GM12872 (cell line): ENCODE measurements around the gene EFCAB6.

Experiments used
- TF ChIP-seq, protein P1 (sequence below): IDR thresholded peaks from 3 replicates; pipeline ENCODE4 v1.5.1; 2011; ENCODE audit warnings: low read depth, mild to moderate bottlenecking, low read length, moderate library complexity; ENCODE audit not compliant: insufficient read depth

EFCAB6 gene

GRCh38 chr22:43562843-43563242 is 249.3 kb downstream of the EFCAB6 start:
- TF ChIP-seq, protein P1, sequence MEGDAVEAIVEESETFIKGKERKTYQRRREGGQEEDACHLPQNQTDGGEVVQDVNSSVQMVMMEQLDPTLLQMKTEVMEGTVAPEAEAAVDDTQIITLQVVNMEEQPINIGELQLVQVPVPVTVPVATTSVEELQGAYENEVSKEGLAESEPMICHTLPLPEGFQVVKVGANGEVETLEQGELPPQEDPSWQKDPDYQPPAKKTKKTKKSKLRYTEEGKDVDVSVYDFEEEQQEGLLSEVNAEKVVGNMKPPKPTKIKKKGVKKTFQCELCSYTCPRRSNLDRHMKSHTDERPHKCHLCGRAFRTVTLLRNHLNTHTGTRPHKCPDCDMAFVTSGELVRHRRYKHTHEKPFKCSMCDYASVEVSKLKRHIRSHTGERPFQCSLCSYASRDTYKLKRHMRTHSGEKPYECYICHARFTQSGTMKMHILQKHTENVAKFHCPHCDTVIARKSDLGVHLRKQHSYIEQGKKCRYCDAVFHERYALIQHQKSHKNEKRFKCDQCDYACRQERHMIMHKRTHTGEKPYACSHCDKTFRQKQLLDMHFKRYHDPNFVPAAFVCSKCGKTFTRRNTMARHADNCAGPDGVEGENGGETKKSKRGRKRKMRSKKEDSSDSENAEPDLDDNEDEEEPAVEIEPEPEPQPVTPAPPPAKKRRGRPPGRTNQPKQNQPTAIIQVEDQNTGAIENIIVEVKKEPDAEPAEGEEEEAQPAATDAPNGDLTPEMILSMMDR: no peak

DNA sequence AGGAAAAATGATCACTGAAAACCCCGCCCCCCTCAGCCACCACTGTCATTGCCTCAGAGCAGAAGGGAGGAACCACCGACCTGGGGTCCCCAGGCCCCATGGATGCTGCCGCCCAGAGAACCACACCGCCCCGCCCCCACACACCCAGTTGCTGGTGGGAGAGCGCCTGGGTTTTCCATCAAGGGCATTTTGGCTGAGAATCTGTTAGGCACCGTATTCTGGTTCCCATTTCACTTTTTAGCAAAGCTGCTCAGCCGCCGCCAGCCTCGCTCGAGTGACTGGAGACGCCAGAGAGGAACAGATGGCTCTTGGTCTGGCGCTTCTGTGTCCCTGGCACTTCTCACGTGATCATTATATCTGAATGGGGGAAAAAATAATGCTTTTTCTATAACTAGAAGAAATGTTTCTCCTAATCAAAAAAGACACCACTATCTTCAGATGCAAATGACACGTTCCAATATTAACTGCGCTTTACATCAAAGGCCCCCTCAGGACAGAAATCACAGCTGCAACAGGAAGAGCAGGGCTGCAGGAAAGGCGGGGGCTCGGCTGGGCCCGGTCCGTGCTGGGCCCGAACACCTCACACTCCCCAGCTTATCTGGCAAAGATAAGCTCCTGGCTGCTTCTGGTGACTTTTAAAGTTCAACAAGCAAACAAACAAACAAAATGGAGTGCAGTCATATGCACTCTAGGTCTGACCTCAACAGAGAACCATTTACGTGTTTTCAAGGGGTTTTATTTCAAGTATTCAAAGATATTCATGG is 250.5 kb downstream of the EFCAB6 start:
- TF ChIP-seq, protein P1: no peak

- TF ChIP-seq, protein P1: no peak
These were observed 251.5 kb downstream of the EFCAB6 start for GRCh38 chr22:43560651-43561050.

DNA sequence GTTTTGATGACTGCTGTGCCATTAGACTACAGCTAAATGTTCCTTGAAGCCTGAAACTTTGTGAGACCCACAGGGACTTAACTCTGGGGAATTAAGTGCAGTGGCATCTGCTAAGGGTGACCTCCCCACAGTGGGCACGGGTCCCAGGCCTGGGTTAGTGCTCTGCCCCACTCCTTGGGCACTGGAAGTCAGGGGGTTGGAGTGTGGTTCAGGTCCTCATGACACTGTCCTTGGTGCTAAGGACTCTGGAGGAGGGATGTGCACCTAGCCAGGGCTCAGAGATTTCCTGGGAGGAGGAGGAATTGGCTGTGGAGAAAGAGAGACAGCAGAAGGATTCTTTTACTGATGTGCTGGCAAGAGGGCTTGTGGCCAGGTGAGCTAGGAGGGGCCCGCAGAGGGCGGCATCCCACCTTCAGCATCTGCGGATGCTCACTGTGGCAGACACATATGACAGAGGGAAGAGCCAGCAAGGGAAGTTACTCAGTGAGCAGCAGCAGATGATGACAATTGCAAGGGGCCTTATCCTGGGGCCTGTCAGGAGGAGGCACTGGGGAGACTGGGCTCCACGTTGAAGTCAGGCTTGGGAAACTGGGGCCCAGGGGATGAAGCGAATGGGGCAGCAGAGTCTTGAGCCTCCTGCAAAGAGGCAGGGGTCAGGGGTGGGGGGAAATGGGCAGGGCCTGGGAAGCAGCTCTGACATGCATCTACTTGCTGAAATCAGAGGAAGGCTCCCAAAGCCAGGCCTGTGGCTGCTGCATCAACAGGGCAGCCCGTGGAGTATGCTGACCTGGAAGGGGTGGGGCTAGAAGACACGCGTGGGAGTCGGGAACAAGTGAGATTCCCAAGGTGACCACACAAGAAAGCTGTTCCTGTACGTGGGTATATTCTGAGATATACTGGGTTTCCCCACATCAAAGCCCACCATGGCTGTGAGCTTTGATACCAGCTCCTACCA is 256.3 kb downstream of the EFCAB6 start:
- TF ChIP-seq, protein P1: no peak

- TF ChIP-seq, protein P1: no peak
These were observed 257.3 kb downstream of the EFCAB6 start for GRCh38 chr22:43554694-43555365.

DNA sequence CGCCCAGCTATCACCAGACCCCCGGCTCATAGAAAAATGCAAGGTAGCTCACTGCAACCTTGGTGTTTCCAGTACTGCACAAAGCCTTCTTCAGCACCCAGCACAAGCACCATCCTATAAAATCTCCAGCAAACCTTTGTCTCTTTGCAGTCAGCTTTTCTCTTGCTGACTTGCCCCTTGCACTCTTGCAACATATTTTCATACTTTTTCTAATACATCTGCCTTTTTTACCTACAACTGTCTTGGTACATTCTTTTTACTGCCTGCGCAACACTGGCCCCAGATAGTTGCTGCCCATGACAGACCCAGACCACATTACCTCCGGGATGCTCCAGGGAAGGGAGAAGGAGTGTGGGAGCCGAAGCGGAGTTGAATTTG is 257.9 kb downstream of the EFCAB6 start:
- TF ChIP-seq, protein P1: no peak
